Keratinocyte (primary cell): Measurements from ENCODE around the gene PBX4. TPM values are rescaled to one million over a fixed set of nuclear protein-coding genes. Genes with fewer than 3 reads are reported as not detected.

Experiments used
- DNase-seq: peaks from one replicate; pipeline ENCODE4 v3.0.0-alpha.2; 2011; ENCODE audit warnings: low read depth, missing footprints, low spot score
- FAIRE-seq: peaks from 2 replicates; lab custom pipeline; 2011; peaks lifted over from hg19 to GRCh38; lab: Jason Lieb, UNC
- H2AFZ ChIP-seq: 2 replicates; pipeline ENCODE4 v1.6.0; 2012; ENCODE audit warnings: low read length, control low read depth, inconsistent platforms; ENCODE audit not compliant: control insufficient read depth
- H3K27ac ChIP-seq: 2 replicates; pipeline ENCODE4 v1.5.1; 2011; ENCODE audit warnings: low read length; ENCODE audit not compliant: control insufficient read depth, insufficient read depth
- H3K27me3 ChIP-seq: 3 replicates; pipeline ENCODE4 v1.6.0; 2011; ENCODE audit warnings: low read length; ENCODE audit not compliant: control insufficient read depth, insufficient read depth; ENCODE audit errors: extremely low read depth
- H3K36me3 ChIP-seq, 2 experiments: 2 replicates in 1 of 2; 3 replicates in 1 of 2; pipeline ENCODE4 v1.5.1; 2011; ENCODE audit warnings: low read length in 2 of 2, mild to moderate bottlenecking in 1 of 2; ENCODE audit not compliant: control insufficient read depth in 2 of 2, insufficient read depth in 2 of 2; ENCODE audit errors: extremely low read depth in 1 of 2
- H3K4me1 ChIP-seq: 3 replicates; pipeline ENCODE4 v1.5.1; 2011; ENCODE audit warnings: low read length; ENCODE audit not compliant: control insufficient read depth, insufficient read depth; ENCODE audit errors: extremely low read depth
- H3K4me2 ChIP-seq: 3 replicates; pipeline ENCODE4 v1.6.0; 2011; ENCODE audit warnings: low read depth, low read length; ENCODE audit not compliant: control insufficient read depth, insufficient read depth; ENCODE audit errors: extremely low read depth
- H3K4me3 ChIP-seq, 3 experiments: fragments of 200-600 bp in 1 of 3; sonication (generic) in 1 of 3; 2 replicates in 2 of 3; 3 replicates in 1 of 3; pipeline ENCODE4 v1.5.1; 2011 to 2016; ENCODE audit warnings: low read length in 3 of 3, mild to moderate bottlenecking in 3 of 3, control low read depth in 2 of 3, inconsistent platforms in 1 of 3, low read depth in 1 of 3, mixed read lengths in 1 of 3, mixed run types in 1 of 3, moderate library complexity in 1 of 3; ENCODE audit not compliant: control insufficient read depth in 2 of 3, insufficient read depth in 2 of 3; ENCODE audit errors: extremely low read depth in 1 of 3
- H3K79me2 ChIP-seq: 2 replicates; pipeline ENCODE4 v1.6.0; 2012; ENCODE audit warnings: low read length; ENCODE audit not compliant: control insufficient read depth, insufficient read depth
- H3K9ac ChIP-seq: 3 replicates; pipeline ENCODE4 v1.6.0; 2011; ENCODE audit warnings: low read length; ENCODE audit not compliant: control insufficient read depth, insufficient read depth; ENCODE audit errors: extremely low read depth
- H3K9me1 ChIP-seq: 3 replicates; pipeline ENCODE4 v1.6.0; 2011; ENCODE audit warnings: low read length; ENCODE audit not compliant: control insufficient read depth, insufficient read depth; ENCODE audit errors: extremely low read depth
- H3K9me3 ChIP-seq: 2 replicates; pipeline ENCODE4 v1.5.1; 2012; ENCODE audit warnings: low read depth, low read length; ENCODE audit not compliant: control insufficient read depth
- H4K20me1 ChIP-seq: 3 replicates; pipeline ENCODE4 v1.6.0; 2011; ENCODE audit warnings: low read length; ENCODE audit not compliant: control insufficient read depth, insufficient read depth; ENCODE audit errors: extremely low read depth
- EZH2 ChIP-seq: IDR thresholded peaks from one replicate; pipeline ENCODE4 v1.6.1; 2012; ENCODE audit warnings: inconsistent platforms, mild to moderate bottlenecking, low read length, moderate library complexity
- dilution Hi-C: fragments of 300-500 bp; cut with MboI; formaldehyde crosslinking; loops from one replicate; pipeline ENCODE4 v1.7.0; 2020; ENCODE audit warnings: low sequenced_read_pairs; ENCODE audit not compliant: extremely low pct_ligation_motif_present
- polyA plus RNA-seq, 5 experiments: library from polyadenylated mRNA; depleted of rRNA in 3 of 5; stranded (reverse) in 3 of 5; stranded (forward) in 1 of 5; unstranded in 1 of 5; fragments of >200 nt; gene quantifications; 1 replicate in 1 of 5; 2 replicates in 3 of 5; 3 replicates in 1 of 5; pipeline versions ENCODE4 v1.2.1 to v1.2.3, GENCODE V29; 2011 to 2012; ENCODE audit warnings: missing spikeins in 2 of 5, low read depth in 1 of 5, low replicate concordance in 1 of 5
- TF ChIP-seq, protein P1 (sequence below), 3 experiments: IDR thresholded peaks in 1 of 3; conservative IDR thresholded peaks in 1 of 3; optimal IDR thresholded peaks in 1 of 3; 2 replicates in 2 of 3; 3 replicates in 1 of 3; pipeline versions ENCODE3 to v1.5.1; 2011; ENCODE audit warnings: low read length in 3 of 3, mild to moderate bottlenecking in 3 of 3, moderate library complexity in 2 of 3, control low read depth in 1 of 3, inconsistent platforms in 1 of 3; ENCODE audit not compliant: insufficient read depth in 2 of 3; ENCODE audit errors: extremely low read depth in 1 of 3

Gene PBX4
- polyA plus RNA-seq, 1 donor (not counting 4 experiments of a cell fraction or from before 2014, with no cell fraction given), result 1.7 TPM

GRCh38 chr19:19514215-19514657 is 104.3 kb downstream of the PBX4 start:
- Histone ChIP-seq H3K9me3 (peaks cover 5% of the 10 kb centered on the region), H3K4me3 (no peak overlapping the region), H3K9me1 (no peaks in the 10 kb centered on the region), H3K79me2 (peaks cover 24% of the 10 kb centered on the region), H2AFZ (no peak overlapping the region), H3K4me1 (peaks cover 11% of the 10 kb centered on the region), H3K36me3 (peaks cover under 1 to 7% of the 10 kb centered on the region in 2 experiments), H3K27ac (no peak overlapping the region), H3K4me2 (no peak overlapping the region), H3K27me3 (no peaks in the 10 kb centered on the region), H3K9ac (no peak overlapping the region), H4K20me1 (no peaks in the 10 kb centered on the region)
- dilution Hi-C loops, result no loop called here
- TF ChIP-seq, protein P1, sequence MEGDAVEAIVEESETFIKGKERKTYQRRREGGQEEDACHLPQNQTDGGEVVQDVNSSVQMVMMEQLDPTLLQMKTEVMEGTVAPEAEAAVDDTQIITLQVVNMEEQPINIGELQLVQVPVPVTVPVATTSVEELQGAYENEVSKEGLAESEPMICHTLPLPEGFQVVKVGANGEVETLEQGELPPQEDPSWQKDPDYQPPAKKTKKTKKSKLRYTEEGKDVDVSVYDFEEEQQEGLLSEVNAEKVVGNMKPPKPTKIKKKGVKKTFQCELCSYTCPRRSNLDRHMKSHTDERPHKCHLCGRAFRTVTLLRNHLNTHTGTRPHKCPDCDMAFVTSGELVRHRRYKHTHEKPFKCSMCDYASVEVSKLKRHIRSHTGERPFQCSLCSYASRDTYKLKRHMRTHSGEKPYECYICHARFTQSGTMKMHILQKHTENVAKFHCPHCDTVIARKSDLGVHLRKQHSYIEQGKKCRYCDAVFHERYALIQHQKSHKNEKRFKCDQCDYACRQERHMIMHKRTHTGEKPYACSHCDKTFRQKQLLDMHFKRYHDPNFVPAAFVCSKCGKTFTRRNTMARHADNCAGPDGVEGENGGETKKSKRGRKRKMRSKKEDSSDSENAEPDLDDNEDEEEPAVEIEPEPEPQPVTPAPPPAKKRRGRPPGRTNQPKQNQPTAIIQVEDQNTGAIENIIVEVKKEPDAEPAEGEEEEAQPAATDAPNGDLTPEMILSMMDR (optimal IDR thresholded peaks at IDR 0.05 in 1 of 3, IDR thresholded peaks at IDR 0.05 in 1 of 3, conservative IDR thresholded peaks at IDR 0.05 in 1 of 3; ENCODE audit: extremely low read depth in 1 of 3, insufficient read depth in 2 of 3, low read length in 3 of 3), result no peak
- TF ChIP-seq EZH2, result no peak
- FAIRE-seq, result no peak
- DNase-seq, result no peak

DNA sequence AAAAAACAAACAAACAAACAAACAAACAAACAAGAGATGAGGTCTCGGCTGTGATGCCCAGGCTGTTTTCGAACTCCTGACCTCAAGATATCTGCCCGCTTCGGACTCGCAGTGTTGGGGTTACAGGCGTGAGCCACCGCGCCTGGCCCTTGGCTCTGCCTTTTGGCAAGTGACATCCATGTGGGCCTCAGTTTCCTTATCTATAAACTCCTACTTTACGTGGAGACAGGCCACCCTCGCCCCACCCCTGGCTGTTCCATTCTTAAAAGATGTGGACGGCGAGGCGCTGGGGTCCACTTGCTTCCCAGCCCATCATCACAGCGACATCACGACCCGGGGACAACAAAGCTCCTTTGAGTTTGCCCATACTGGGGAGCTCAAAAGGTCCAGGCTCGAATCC is 104.8 kb downstream of the PBX4 start:
- H3K27ac ChIP-seq, result no peak overlapping the region
- no peak for DNase-seq
- peaks cover 11% of the 10 kb centered on the region for H3K4me1 ChIP-seq
- H3K9ac ChIP-seq, result no peak overlapping the region
- no peak overlapping the region for H2AFZ ChIP-seq
- dilution Hi-C loops, result no loop called here
- H3K9me1 ChIP-seq, result no peaks in the 10 kb centered on the region
- no peak for FAIRE-seq
- no peaks in the 10 kb centered on the region for H3K27me3 ChIP-seq
- H3K4me2 ChIP-seq, result no peak overlapping the region
- H3K4me3 ChIP-seq, result no peak overlapping the region
- TF ChIP-seq, protein P1 (optimal IDR thresholded peaks at IDR 0.05 in 1 of 3, IDR thresholded peaks at IDR 0.05 in 1 of 3, conservative IDR thresholded peaks at IDR 0.05 in 1 of 3; ENCODE audit: extremely low read depth in 1 of 3, insufficient read depth in 2 of 3, low read length in 3 of 3), result no peak
- TF ChIP-seq EZH2, result no peak
- no peaks in the 10 kb centered on the region for H4K20me1 ChIP-seq
- H3K36me3 ChIP-seq, result peaks cover 0 to 4% of the 10 kb centered on the region in 2 experiments
- H3K9me3 ChIP-seq, result peaks cover 5% of the 10 kb centered on the region
- peaks cover 20% of the 10 kb centered on the region for H3K79me2 ChIP-seq

Other genes starting within 250 kb of the PBX4 start
- 14.6 to 81.0 TPM (median 28.4 TPM) in 3 replicates for gene GATAD2A, start 213.0 kb downstream of the PBX4 start, polyA plus RNA-seq
- 0.47 to 1.0 TPM (median 0.77 TPM) in 3 replicates for gene TSSK6, start 103.1 kb downstream of the PBX4 start, polyA plus RNA-seq
- 294 to 475 TPM (median 343 TPM) in 3 replicates for gene NDUFA13, start 102.5 kb downstream of the PBX4 start, polyA plus RNA-seq
- 0.56 to 1.4 TPM (median 1.2 TPM) in 3 replicates for gene YJEFN3, start 89.8 kb downstream of the PBX4 start, polyA plus RNA-seq
- 0.07 to 0.21 TPM (median 0.14 TPM) in 3 replicates for gene CILP2, start 80.4 kb downstream of the PBX4 start, polyA plus RNA-seq
- 7.3 to 12.4 TPM (median 10.4 TPM) in 3 replicates for gene LPAR2, start 9.5 kb upstream of the PBX4 start, polyA plus RNA-seq
- 5.0 to 7.1 TPM (median 5.5 TPM) in 3 replicates for gene GMIP, start 25.0 kb upstream of the PBX4 start, polyA plus RNA-seq
- 9.8 to 20.5 TPM (median 17.7 TPM) in 3 replicates for gene ATP13A1, start 45.0 kb upstream of the PBX4 start, polyA plus RNA-seq
- 6.0 to 9.8 TPM (median 8.1 TPM) in 3 replicates for gene ZNF101, start 50.2 kb upstream of the PBX4 start, polyA plus RNA-seq
- 1.8 to 2.1 TPM (median 2.1 TPM) in 3 replicates for gene ZNF14, start 114.4 kb upstream of the PBX4 start, polyA plus RNA-seq
- gene ZNF506, start 203.1 kb upstream of the PBX4 start, polyA plus RNA-seq, result 5.6 to 9.7 TPM (median 8.7 TPM) in 3 replicates
- gene ZNF253, start 247.2 kb upstream of the PBX4 start, polyA plus RNA-seq, result 1.8 to 2.3 TPM (median 2.0 TPM) in 3 replicates